ENCODE measurements around the gene LRRC7.
"Not testable (repeated sequence)": the region's sequence is repeated elsewhere in the genome, so short reads cannot be mapped to it uniquely, and the experiment has no call there.

LRRC7 gene

DNA sequence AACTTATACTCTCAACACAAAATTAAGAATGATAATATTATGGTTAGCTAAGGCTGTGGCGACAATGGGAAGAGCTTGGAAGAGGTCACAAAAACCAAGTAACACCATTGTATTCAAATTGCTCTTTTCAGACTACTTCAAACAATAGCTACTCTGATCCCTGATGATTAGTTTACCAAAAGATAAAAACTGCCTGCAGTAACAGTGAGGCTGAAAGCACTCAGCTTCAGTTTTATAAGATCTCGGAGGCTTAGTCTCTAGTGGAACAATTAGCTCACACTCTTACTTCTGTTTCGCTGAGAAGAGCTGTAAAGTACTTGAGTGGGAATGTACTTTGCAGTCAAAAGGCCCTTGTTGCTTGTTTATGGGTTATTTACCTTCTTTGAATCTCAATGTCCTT is 278.5 kb downstream of the LRRC7 start:
- no peak for TF ChIP-seq TAF1 (IDR thresholded peaks at IDR 0.05; ENCODE audit: borderline replicate concordance, low read depth, low read length)
- no peak for TF ChIP-seq POLR2AphosphoS5 (IDR thresholded peaks at IDR 0.05; ENCODE audit: low read depth, low read length)
- no peak for TF ChIP-seq POLR2A (IDR thresholded peaks at IDR 0.05; ENCODE audit: low read depth, low read length)
- FAIRE-seq = no peak
- no peak for DNase-seq (ENCODE audit: insufficient read length)

- DNase-seq (ENCODE audit: insufficient read length) (no peak), FAIRE-seq (no peak)
- TF ChIP-seq TAF1 (IDR thresholded peaks at IDR 0.05; ENCODE audit: borderline replicate concordance, low read depth, low read length) = no peak
- TF ChIP-seq POLR2AphosphoS5 (IDR thresholded peaks at IDR 0.05; ENCODE audit: low read depth, low read length) = no peak
- no peak for TF ChIP-seq POLR2A (IDR thresholded peaks at IDR 0.05; ENCODE audit: low read depth, low read length)
These were observed 279.9 kb downstream of the LRRC7 start for GRCh38 chr1:69847670-69848069.

DNA sequence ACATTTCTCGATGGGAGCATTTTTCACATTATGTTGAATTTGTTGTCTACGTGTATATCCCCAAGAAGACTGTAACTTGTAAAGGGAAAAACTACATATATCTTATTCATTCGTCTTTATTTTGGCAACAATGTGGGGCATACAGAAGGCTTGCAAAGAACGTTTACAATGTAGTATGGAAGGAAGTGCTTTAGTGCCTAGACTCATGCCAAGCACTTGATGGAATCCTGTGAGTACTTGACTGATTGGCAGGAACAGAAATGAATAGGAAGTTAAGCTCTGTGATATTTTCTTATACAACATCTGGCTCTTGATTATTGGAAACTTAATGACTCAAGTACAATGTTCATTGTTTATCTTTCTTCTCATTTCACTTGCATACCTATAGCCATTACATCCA is 284.4 kb downstream of the LRRC7 start:
- FAIRE-seq (no peak), DNase-seq (ENCODE audit: insufficient read length) (no peak)
- TF ChIP-seq POLR2AphosphoS5 (IDR thresholded peaks at IDR 0.05; ENCODE audit: low read depth, low read length) (no peak), POLR2A (IDR thresholded peaks at IDR 0.05; ENCODE audit: low read depth, low read length) (no peak), TAF1 (IDR thresholded peaks at IDR 0.05; ENCODE audit: borderline replicate concordance, low read depth, low read length) (no peak)

GRCh38 chr1:69852706-69853105 is 285.0 kb downstream of the LRRC7 start:
- no peak for TF ChIP-seq POLR2AphosphoS5 (IDR thresholded peaks at IDR 0.05; ENCODE audit: low read depth, low read length)
- TF ChIP-seq POLR2A (IDR thresholded peaks at IDR 0.05; ENCODE audit: low read depth, low read length) = no peak
- TF ChIP-seq TAF1 (IDR thresholded peaks at IDR 0.05; ENCODE audit: borderline replicate concordance, low read depth, low read length) = no peak
- DNase-seq (ENCODE audit: insufficient read length) (no peak), FAIRE-seq (no peak)

DNA sequence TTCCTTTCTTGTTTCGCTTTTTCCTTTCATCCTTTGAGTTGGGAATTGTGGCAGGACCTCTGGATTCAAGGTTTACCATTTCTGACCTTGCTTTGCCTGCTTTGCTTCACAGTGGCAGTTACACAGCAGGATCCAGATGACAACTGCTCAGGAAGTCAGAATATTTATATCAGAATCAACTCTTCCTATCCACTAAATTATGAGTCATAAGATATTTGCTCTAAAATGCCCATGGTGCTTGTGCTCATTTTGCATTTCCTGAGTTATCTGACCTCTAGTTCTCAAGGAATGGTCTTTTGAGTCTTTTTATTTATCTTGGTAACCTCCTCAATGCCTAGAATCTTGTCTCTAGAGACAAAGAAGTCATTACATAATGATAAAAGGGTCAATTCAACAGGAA is 290.8 kb downstream of the LRRC7 start:
- FAIRE-seq = no peak

GRCh38 chr1:69861641-69862040 is 293.9 kb downstream of the LRRC7 start:
- no peak for DNase-seq (ENCODE audit: insufficient read length)
- no peak for TF ChIP-seq POLR2AphosphoS5 (IDR thresholded peaks at IDR 0.05; ENCODE audit: low read depth, low read length)
- no peak for TF ChIP-seq POLR2A (IDR thresholded peaks at IDR 0.05; ENCODE audit: low read depth, low read length)
- no peak for TF ChIP-seq TAF1 (IDR thresholded peaks at IDR 0.05; ENCODE audit: borderline replicate concordance, low read depth, low read length)
- no peak for FAIRE-seq

More for the DNA sequence above, 290.8 kb downstream of the LRRC7 start:
- TF ChIP-seq TAF1 (IDR thresholded peaks at IDR 0.05; ENCODE audit: borderline replicate concordance, low read depth, low read length) = no peak
- TF ChIP-seq POLR2AphosphoS5 (IDR thresholded peaks at IDR 0.05; ENCODE audit: low read depth, low read length) = no peak
- TF ChIP-seq POLR2A (IDR thresholded peaks at IDR 0.05; ENCODE audit: low read depth, low read length) = no peak
- DNase-seq (ENCODE audit: insufficient read length) = no peak

- no peak for FAIRE-seq
- no peak for DNase-seq (ENCODE audit: insufficient read length)
- TF ChIP-seq TAF1 (IDR thresholded peaks at IDR 0.05; ENCODE audit: borderline replicate concordance, low read depth, low read length) (no peak), POLR2AphosphoS5 (IDR thresholded peaks at IDR 0.05; ENCODE audit: low read depth, low read length) (no peak), POLR2A (IDR thresholded peaks at IDR 0.05; ENCODE audit: low read depth, low read length) (no peak)
These were observed 295.2 kb downstream of the LRRC7 start for GRCh38 chr1:69862906-69863305.

GRCh38 chr1:69863704-69864103 is 296.0 kb downstream of the LRRC7 start:
- DNase-seq (ENCODE audit: insufficient read length) (no peak), FAIRE-seq (no peak)
- TF ChIP-seq POLR2A (IDR thresholded peaks at IDR 0.05; ENCODE audit: low read depth, low read length) (no peak), POLR2AphosphoS5 (IDR thresholded peaks at IDR 0.05; ENCODE audit: low read depth, low read length) (no peak), TAF1 (IDR thresholded peaks at IDR 0.05; ENCODE audit: borderline replicate concordance, low read depth, low read length) (no peak)

DNA sequence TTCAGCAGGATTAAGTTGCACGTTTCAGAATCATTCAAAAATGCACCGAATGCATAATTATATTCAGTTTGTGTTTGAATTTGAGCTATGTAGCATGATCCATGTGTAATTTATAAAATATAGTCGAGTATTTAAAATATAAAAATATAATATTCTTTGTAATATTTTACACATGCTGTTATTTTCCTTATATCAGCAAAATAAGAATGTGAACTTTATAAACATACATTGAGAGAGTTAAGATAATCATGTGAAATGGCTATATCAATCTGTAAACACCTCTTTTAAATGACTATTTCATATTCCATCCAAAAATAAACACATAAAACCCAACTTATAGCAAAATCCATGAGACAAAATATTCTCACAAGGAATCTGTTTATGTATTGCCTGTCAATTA is 303.7 kb downstream of the LRRC7 start:
- no peak for DNase-seq (ENCODE audit: insufficient read length)
- TF ChIP-seq POLR2AphosphoS5 (IDR thresholded peaks at IDR 0.05; ENCODE audit: low read depth, low read length) (no peak), POLR2A (IDR thresholded peaks at IDR 0.05; ENCODE audit: low read depth, low read length) (no peak), TAF1 (IDR thresholded peaks at IDR 0.05; ENCODE audit: borderline replicate concordance, low read depth, low read length) (no peak)
- no peak for FAIRE-seq

- TF ChIP-seq POLR2A (IDR thresholded peaks at IDR 0.05; ENCODE audit: low read depth, low read length) (no peak), TAF1 (IDR thresholded peaks at IDR 0.05; ENCODE audit: borderline replicate concordance, low read depth, low read length) (no peak), POLR2AphosphoS5 (IDR thresholded peaks at IDR 0.05; ENCODE audit: low read depth, low read length) (no peak)
- no peak for FAIRE-seq
- no peak for DNase-seq (ENCODE audit: insufficient read length)
These were observed 310.6 kb downstream of the LRRC7 start for GRCh38 chr1:69878338-69878737.

DNA sequence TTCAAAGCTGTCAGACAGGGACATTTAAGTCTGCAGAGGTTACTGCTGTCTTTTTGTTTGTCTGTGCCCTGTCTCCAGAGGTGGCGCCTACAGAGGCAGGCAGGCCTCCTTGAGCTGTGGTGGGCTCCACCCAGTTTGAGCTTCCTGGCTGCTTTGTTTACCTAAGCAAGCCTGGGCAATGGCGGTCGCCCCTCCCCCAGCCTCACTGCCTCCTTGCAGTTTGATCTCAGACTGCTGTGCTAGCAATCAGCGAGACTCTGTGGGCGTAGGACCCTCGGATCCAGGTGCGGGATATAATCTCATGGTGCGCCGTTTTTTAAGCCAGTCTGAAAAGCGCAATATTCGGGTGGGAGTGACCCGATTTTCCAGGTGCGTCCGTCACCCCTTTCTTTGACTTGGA is 320.3 kb downstream of the LRRC7 start:
- FAIRE-seq; DNase-seq (ENCODE audit: insufficient read length): not testable (repeated sequence)

DNA sequence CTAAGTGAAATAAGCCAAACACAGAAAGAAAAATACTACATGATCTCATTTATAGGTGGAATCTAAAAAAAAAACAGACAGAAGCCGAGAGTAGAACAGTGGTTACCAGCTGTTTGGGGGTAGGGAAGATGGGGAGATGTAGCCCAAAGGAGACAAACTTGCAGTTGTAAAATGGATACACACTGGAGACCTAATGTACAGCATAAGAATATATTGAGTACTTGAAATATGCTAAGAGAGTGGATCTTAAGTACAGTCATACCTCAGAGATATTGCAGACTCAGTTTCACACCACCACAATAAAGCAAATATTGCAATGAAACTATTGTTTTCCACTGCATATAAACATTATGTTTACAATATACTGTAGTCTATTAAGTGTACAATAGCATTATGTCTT is 320.9 kb downstream of the LRRC7 start:
- no peak for DNase-seq (ENCODE audit: insufficient read length)
- no peak for FAIRE-seq
- TF ChIP-seq POLR2AphosphoS5 (IDR thresholded peaks at IDR 0.05; ENCODE audit: low read depth, low read length) = no peak
- no peak for TF ChIP-seq POLR2A (IDR thresholded peaks at IDR 0.05; ENCODE audit: low read depth, low read length)
- no peak for TF ChIP-seq TAF1 (IDR thresholded peaks at IDR 0.05; ENCODE audit: borderline replicate concordance, low read depth, low read length)

- FAIRE-seq (no peak), DNase-seq (ENCODE audit: insufficient read length) (no peak)
These were observed 330.8 kb downstream of the LRRC7 start for GRCh38 chr1:69898403-69898947.

More at GRCh38 chr1:69898403-69898947, 330.8 kb downstream of the LRRC7 start:
- no peak for TF ChIP-seq POLR2A (IDR thresholded peaks at IDR 0.05; ENCODE audit: low read depth, low read length)
- TF ChIP-seq POLR2AphosphoS5 (IDR thresholded peaks at IDR 0.05; ENCODE audit: low read depth, low read length) = no peak
- TF ChIP-seq TAF1 (IDR thresholded peaks at IDR 0.05; ENCODE audit: borderline replicate concordance, low read depth, low read length) = no peak

Measured in GM12892 (cell line).